Fibroblast of lung (primary cell): ENCODE data around the gene IRAK1BP1.

ENCODE experiments used
- CTCF ChIP-seq, 2 donors: IDR thresholded peaks in 1 of 2; conservative IDR thresholded peaks in 1 of 2; 1 replicate in 1 of 2; 2 replicates in 1 of 2; pipeline ENCODE4 v1.5.1; 2011 to 2012; ENCODE audit warnings: low read length in 2 of 2, control low read depth in 1 of 2, inconsistent platforms in 1 of 2, low read depth in 1 of 2, mild to moderate bottlenecking in 1 of 2
- EZH2 ChIP-seq: IDR thresholded peaks from 2 replicates; pipeline ENCODE4 v1.5.1; 2012; ENCODE audit warnings: low read length, control low read depth, mild to moderate bottlenecking; ENCODE audit errors: missing control alignments

- TF ChIP-seq CTCF (conservative IDR thresholded peaks at IDR 0.05 in 1 of 2, IDR thresholded peaks at IDR 0.05 in 1 of 2; ENCODE audit: low read depth in 1 of 2, low read length in 2 of 2) (no peak), EZH2 (no peak)
Observed at GRCh38 chr6:78854546-78854945, 12.8 kb upstream of the IRAK1BP1 start.
